Measurements from ENCODE around the gene PHF2.

Gene PHF2

DNA sequence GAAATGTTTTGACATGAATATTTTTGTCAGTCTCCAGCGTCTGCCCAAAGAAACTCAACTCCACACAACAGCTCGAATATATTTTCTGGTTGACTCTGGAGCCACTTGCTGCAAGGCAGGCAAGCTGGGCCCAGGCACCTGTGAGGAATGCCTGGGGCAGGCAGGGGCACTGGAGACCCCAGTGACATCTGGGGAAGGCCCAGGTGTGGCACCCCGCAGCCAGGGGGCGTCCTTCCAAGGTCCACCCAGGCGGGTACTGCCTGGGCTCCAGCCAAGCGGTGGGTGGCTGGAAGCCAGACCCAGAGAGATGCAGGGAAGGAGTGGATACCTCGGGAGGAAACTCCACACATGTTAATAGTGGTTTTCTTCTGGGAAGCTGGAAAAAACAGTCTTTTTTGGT is 125.9 kb downstream of the PHF2 start:
- H3K27me3 ChIP-seq (ENCODE audit: insufficient read depth, poor library complexity, severe bottlenecking) = no peaks in the 10 kb centered on the region
- no peak for DNase-seq (ENCODE audit: low read depth in 1 of 2, low spot score in 1 of 2)
- H3K4me3 ChIP-seq (replicated peaks; ENCODE audit: insufficient read depth, low read length) = no peak overlapping the region
- TF ChIP-seq SPI1 (IDR thresholded peaks at IDR 0.05; ENCODE audit: borderline replicate concordance, low read depth) (no peak), GABPA (IDR thresholded peaks at IDR 0.05; ENCODE audit: low read depth) (no peak), POLR2AphosphoS5 (IDR thresholded peaks at IDR 0.05; ENCODE audit: low read depth) (no peak), REST (IDR thresholded peaks at IDR 0.05; ENCODE audit: insufficient replicate concordance, low read depth) (no peak)
- TF ChIP-seq, protein P1, sequence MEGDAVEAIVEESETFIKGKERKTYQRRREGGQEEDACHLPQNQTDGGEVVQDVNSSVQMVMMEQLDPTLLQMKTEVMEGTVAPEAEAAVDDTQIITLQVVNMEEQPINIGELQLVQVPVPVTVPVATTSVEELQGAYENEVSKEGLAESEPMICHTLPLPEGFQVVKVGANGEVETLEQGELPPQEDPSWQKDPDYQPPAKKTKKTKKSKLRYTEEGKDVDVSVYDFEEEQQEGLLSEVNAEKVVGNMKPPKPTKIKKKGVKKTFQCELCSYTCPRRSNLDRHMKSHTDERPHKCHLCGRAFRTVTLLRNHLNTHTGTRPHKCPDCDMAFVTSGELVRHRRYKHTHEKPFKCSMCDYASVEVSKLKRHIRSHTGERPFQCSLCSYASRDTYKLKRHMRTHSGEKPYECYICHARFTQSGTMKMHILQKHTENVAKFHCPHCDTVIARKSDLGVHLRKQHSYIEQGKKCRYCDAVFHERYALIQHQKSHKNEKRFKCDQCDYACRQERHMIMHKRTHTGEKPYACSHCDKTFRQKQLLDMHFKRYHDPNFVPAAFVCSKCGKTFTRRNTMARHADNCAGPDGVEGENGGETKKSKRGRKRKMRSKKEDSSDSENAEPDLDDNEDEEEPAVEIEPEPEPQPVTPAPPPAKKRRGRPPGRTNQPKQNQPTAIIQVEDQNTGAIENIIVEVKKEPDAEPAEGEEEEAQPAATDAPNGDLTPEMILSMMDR (IDR thresholded peaks at IDR 0.05; ENCODE audit: insufficient read depth, low read length) = no peak
- H3K27ac ChIP-seq (replicated peaks) = no peak overlapping the region

- DNase-seq (ENCODE audit: low read depth in 1 of 2, low spot score in 1 of 2) = no peak
- no peak overlapping the region for H3K27ac ChIP-seq (replicated peaks)
- TF ChIP-seq POLR2AphosphoS5 (IDR thresholded peaks at IDR 0.05; ENCODE audit: low read depth) (no peak), SPI1 (IDR thresholded peaks at IDR 0.05; ENCODE audit: borderline replicate concordance, low read depth) (no peak), REST (IDR thresholded peaks at IDR 0.05; ENCODE audit: insufficient replicate concordance, low read depth) (no peak), GABPA (IDR thresholded peaks at IDR 0.05; ENCODE audit: low read depth) (no peak)
- TF ChIP-seq, protein P1 (IDR thresholded peaks at IDR 0.05; ENCODE audit: insufficient read depth, low read length) = no peak
These were observed 132.1 kb downstream of the PHF2 start for GRCh38 chr9:93708289-93708986.

GRCh38 chr9:93708987-93709302 is 132.6 kb downstream of the PHF2 start:
- no peak for DNase-seq (ENCODE audit: low read depth in 1 of 2, low spot score in 1 of 2)
- no peak overlapping the region for H3K4me3 ChIP-seq (replicated peaks; ENCODE audit: insufficient read depth, low read length)
- no peaks in the 10 kb centered on the region for H3K27me3 ChIP-seq (ENCODE audit: insufficient read depth, poor library complexity, severe bottlenecking)
- TF ChIP-seq GABPA (IDR thresholded peaks at IDR 0.05; ENCODE audit: low read depth) = no peak
- TF ChIP-seq SPI1 (IDR thresholded peaks at IDR 0.05; ENCODE audit: borderline replicate concordance, low read depth) = no peak
- TF ChIP-seq REST (IDR thresholded peaks at IDR 0.05; ENCODE audit: insufficient replicate concordance, low read depth) = no peak
- TF ChIP-seq, protein P1 (IDR thresholded peaks at IDR 0.05; ENCODE audit: insufficient read depth, low read length) = no peak
- TF ChIP-seq POLR2AphosphoS5 (IDR thresholded peaks at IDR 0.05; ENCODE audit: low read depth) = no peak
- no peak overlapping the region for H3K27ac ChIP-seq (replicated peaks)

More at GRCh38 chr9:93708289-93708986, 132.1 kb downstream of the PHF2 start:
- H3K27me3 ChIP-seq (ENCODE audit: insufficient read depth, poor library complexity, severe bottlenecking) = no peaks in the 10 kb centered on the region
- H3K4me3 ChIP-seq (replicated peaks; ENCODE audit: insufficient read depth, low read length) = no peak overlapping the region
